Keratinocyte (primary cell): ENCODE measurements around the gene SLC2A5.

Experiments used
- EZH2 ChIP-seq: IDR thresholded peaks from one replicate; pipeline ENCODE4 v1.6.1; 2012; ENCODE audit warnings: inconsistent platforms, mild to moderate bottlenecking, low read length, moderate library complexity
- TF ChIP-seq, protein P1 (sequence below), 3 experiments: IDR thresholded peaks in 1 of 3; conservative IDR thresholded peaks in 1 of 3; optimal IDR thresholded peaks in 1 of 3; 2 replicates in 2 of 3; 3 replicates in 1 of 3; pipeline versions ENCODE3 to v1.5.1; 2011; ENCODE audit warnings: low read length in 3 of 3, mild to moderate bottlenecking in 3 of 3, moderate library complexity in 2 of 3, control low read depth in 1 of 3, inconsistent platforms in 1 of 3; ENCODE audit not compliant: insufficient read depth in 2 of 3; ENCODE audit errors: extremely low read depth in 1 of 3

DNA sequence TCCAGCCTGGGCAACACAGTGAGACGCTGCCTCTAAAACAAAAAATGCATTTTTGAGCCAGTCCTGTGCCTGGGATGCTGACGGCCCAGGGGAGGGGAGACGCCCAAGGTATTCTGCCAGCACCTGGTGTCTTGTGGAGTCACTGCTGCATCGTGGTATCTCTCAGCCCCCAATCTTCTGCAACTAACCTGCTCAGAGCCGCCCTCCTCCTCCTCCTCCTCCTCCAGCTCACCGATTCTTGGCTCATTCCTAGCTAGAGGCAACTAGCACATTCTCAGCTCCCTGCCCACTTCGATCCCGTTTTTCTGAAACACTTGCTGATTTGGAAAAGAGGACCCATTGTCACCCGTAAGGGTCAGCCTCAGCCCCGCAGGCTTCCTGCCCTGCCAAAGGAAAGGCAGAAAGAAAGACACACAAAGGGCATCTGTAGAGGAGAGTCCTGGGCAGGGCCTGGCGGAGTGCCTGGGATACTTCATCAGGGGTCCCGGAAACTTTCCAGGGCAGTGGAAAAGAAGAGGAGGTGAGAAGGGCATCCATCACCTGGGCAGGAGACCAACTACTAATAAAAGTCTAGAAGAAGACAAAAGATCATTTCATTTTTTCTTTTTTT lies 38.7 kb upstream of the SLC2A5 start:
- TF ChIP-seq EZH2, result no peak
- TF ChIP-seq, protein P1, sequence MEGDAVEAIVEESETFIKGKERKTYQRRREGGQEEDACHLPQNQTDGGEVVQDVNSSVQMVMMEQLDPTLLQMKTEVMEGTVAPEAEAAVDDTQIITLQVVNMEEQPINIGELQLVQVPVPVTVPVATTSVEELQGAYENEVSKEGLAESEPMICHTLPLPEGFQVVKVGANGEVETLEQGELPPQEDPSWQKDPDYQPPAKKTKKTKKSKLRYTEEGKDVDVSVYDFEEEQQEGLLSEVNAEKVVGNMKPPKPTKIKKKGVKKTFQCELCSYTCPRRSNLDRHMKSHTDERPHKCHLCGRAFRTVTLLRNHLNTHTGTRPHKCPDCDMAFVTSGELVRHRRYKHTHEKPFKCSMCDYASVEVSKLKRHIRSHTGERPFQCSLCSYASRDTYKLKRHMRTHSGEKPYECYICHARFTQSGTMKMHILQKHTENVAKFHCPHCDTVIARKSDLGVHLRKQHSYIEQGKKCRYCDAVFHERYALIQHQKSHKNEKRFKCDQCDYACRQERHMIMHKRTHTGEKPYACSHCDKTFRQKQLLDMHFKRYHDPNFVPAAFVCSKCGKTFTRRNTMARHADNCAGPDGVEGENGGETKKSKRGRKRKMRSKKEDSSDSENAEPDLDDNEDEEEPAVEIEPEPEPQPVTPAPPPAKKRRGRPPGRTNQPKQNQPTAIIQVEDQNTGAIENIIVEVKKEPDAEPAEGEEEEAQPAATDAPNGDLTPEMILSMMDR (optimal IDR thresholded peaks at IDR 0.05 in 1 of 3, IDR thresholded peaks at IDR 0.05 in 1 of 3, conservative IDR thresholded peaks at IDR 0.05 in 1 of 3; ENCODE audit: extremely low read depth in 1 of 3, insufficient read depth in 2 of 3, low read length in 3 of 3), result no peak
